K562 (cell line): ENCODE results near the gene FKBP8. TPM values are rescaled to one million over a fixed set of nuclear protein-coding genes. Genes with fewer than 3 reads are reported as not detected.
A peak's percentile ranks its signal among the peaks of the same experiment; 100 is the strongest.

ENCODE experiments used
- ETV1 ChIP-seq: fragments of 450-650 bp; conservative IDR thresholded peaks from 2 replicates; pipeline ENCODE4 v1.6.1; 2016; ENCODE audit warnings: missing genetic modification characterization, control low read depth, low read depth, missing compliant biosample characterization
- IFI16 ChIP-seq: fragments of 250-450 bp; sonication (Bioruptor Pico); IDR thresholded peaks from 2 replicates; pipeline ENCODE4 v2.1.2; 2022; ENCODE audit warnings: mild to moderate bottlenecking, inconsistent platforms
- KAT8 ChIP-seq: fragments of 450-650 bp; IDR thresholded peaks from 2 replicates; pipeline ENCODE4 v1.6.1; 2016; ENCODE audit warnings: low read depth, mild to moderate bottlenecking
- NCOA6 ChIP-seq: fragments of 450-650 bp; IDR thresholded peaks from 2 replicates; pipeline ENCODE4 v1.6.1; 2017; ENCODE audit warnings: mild to moderate bottlenecking
- RBM39 ChIP-seq: fragments of 200-400 bp; formaldehyde crosslinking; optimal IDR thresholded peaks from 2 replicates; pipeline ENCODE3; 2018; ENCODE audit warnings: low read depth, low read length
- ZNF324 ChIP-seq: fragments of 250-450 bp; sonication (Bioruptor Pico); IDR thresholded peaks from 2 replicates; pipeline ENCODE4 v1.4.0; 2020; ENCODE audit warnings: mild to moderate bottlenecking
- ZNF444 ChIP-seq: fragments of 250-450 bp; sonication (Bioruptor Pico); IDR thresholded peaks from 2 replicates; pipeline ENCODE4 v1.4.0; 2020; ENCODE audit warnings: mild to moderate bottlenecking, moderate library complexity
- polyA plus RNA-seq, 8 experiments: library from polyadenylated mRNA; depleted of rRNA in 4 of 8; stranded (reverse) in 5 of 8; unstranded in 3 of 8; fragments of >200 nt; fragmentation: Nextera tagmentation in 2 of 8; fragmentation: Illumina TruSeq in 1 of 8; extraction: Ambion mirVana in 2 of 8; extraction: Trizol in 1 of 8; gene quantifications; 2 replicates each; pipeline versions ENCODE4 v1.2.1 to v1.2.3, GENCODE V29; 2011 to 2014; ENCODE audit warnings: inconsistent platforms in 1 of 8, missing spikeins in 1 of 8
- total RNA-seq, 7 experiments: library from RNA; depleted of rRNA in 6 of 7; stranded (reverse); fragments of >200 nt in 6 of 7; fragmentation: Illumina TruSeq in 2 of 7; extraction: Trizol in 2 of 7; gene quantifications; 2 replicates each; pipeline versions ENCODE4 v1.2.1 to v1.2.3, GENCODE V29; 2011 to 2021; ENCODE audit warnings: low replicate concordance in 1 of 7
- TF ChIP-seq, protein P1 (sequence below): sonication (generic); formaldehyde crosslinking; IDR thresholded peaks from 2 replicates; pipeline ENCODE4 v1.8.1; 2023; ENCODE audit warnings: mild to moderate bottlenecking, missing genetic modification reagents
- TF ChIP-seq, protein P2 (sequence below): IDR thresholded peaks from 2 replicates; pipeline ENCODE4 v1.6.1; 2011; ENCODE audit not compliant: insufficient read length; ENCODE audit errors: extremely low read depth
- TF ChIP-seq, protein P3 (sequence below): fragments of 450-650 bp; formaldehyde crosslinking; IDR thresholded peaks from 2 replicates; pipeline ENCODE4 v1.4.0; 2022; ENCODE audit warnings: missing genetic modification characterization
- TF ChIP-seq, protein P4 (sequence below): sonication (generic); formaldehyde crosslinking; IDR thresholded peaks from 2 replicates; pipeline ENCODE4 v1.4.0; 2020; ENCODE audit warnings: mild to moderate bottlenecking, missing genetic modification reagents
- TF ChIP-seq, protein P5 (sequence below), 2 experiments: fragments of 450-650 bp in 1 of 2; IDR thresholded peaks; 2 replicates each; pipeline ENCODE4 v1.6.1; 2011 to 2017; ENCODE audit warnings: low read depth in 2 of 2, antibody characterized with exemption in 1 of 2, borderline replicate concordance in 1 of 2, low read length in 1 of 2, mild to moderate bottlenecking in 1 of 2, mixed read lengths in 1 of 2; ENCODE audit not compliant: control insufficient read depth in 1 of 2
- TF ChIP-seq, protein P6 (sequence below): conservative IDR thresholded peaks from 2 replicates; pipeline ENCODE4 v1.6.1; 2011; ENCODE audit warnings: low read depth, mild to moderate bottlenecking, low read length; ENCODE audit not compliant: control insufficient read depth
- TF ChIP-seq, protein P7 (sequence below): fragments of 450-650 bp; IDR thresholded peaks from 2 replicates; pipeline ENCODE4 v1.6.1; 2016; ENCODE audit warnings: low read depth, mild to moderate bottlenecking, moderate library complexity

FKBP8 gene
- total and polyA plus RNA-seq, 9 of the 15 experiments (the other 6 are each of a cell fraction or from before 2014, with no cell fraction given), result 0.46 to 236 (median 104) TPM

DNA sequence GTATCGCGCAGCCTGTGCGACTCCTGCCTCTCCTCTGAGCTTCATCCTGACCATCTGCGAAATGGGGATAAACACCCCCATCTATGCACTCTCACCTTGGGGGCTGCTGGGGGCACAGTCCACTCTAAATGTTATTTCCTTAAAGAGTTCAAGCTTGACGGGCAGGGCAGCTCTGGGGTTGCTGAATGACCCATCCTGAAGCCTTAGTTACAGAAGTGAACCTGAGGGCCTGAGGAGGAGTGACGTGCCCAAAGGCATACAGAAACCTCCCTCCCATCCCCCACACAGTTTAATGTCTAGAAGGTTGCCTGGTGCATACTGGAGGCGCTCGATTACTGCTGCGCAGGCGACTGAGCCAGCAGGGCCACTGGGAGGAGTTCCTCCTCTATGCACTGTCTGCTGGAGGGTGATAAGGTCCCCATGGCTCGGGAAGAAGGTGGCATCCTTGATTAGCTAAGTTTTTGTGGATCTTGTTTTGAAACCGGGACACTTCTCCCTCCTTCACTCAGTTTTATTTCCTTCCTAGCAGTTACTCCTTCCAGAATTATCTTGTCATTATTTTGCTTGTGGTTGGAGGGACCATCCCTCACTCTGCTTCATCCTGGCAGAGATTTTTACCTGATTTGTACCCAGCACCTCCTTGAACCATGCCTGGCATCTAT, 572 bp upstream of the FKBP8 start (continued):
- 0 out of 2 replicates have a peak, but pooled peaks have one; percentile 47 for TF ChIP-seq ZNF444
- TF ChIP-seq ETV1, result peak; percentile 62
- TF ChIP-seq, protein P1, sequence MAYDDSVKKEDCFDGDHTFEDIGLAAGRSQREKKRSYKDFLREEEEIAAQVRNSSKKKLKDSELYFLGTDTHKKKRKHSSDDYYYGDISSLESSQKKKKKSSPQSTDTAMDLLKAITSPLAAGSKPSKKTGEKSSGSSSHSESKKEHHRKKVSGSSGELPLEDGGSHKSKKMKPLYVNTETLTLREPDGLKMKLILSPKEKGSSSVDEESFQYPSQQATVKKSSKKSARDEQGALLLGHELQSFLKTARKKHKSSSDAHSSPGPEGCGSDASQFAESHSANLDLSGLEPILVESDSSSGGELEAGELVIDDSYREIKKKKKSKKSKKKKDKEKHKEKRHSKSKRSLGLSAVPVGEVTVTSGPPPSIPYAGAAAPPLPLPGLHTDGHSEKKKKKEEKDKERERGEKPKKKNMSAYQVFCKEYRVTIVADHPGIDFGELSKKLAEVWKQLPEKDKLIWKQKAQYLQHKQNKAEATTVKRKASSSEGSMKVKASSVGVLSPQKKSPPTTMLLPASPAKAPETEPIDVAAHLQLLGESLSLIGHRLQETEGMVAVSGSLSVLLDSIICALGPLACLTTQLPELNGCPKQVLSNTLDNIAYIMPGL (CRISPR knock-in tag), result no peak
- TF ChIP-seq, protein P2, sequence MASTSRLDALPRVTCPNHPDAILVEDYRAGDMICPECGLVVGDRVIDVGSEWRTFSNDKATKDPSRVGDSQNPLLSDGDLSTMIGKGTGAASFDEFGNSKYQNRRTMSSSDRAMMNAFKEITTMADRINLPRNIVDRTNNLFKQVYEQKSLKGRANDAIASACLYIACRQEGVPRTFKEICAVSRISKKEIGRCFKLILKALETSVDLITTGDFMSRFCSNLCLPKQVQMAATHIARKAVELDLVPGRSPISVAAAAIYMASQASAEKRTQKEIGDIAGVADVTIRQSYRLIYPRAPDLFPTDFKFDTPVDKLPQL, result peak; percentile 13
- TF ChIP-seq RBM39, result no peak
- TF ChIP-seq NCOA6, result no peak
- TF ChIP-seq, protein P3, sequence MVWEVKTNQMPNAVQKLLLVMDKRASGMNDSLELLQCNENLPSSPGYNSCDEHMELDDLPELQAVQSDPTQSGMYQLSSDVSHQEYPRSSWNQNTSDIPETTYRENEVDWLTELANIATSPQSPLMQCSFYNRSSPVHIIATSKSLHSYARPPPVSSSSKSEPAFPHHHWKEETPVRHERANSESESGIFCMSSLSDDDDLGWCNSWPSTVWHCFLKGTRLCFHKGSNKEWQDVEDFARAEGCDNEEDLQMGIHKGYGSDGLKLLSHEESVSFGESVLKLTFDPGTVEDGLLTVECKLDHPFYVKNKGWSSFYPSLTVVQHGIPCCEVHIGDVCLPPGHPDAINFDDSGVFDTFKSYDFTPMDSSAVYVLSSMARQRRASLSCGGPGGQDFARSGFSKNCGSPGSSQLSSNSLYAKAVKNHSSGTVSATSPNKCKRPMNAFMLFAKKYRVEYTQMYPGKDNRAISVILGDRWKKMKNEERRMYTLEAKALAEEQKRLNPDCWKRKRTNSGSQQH (CRISPR knock-in tag), result no peak
- TF ChIP-seq, protein P4, sequence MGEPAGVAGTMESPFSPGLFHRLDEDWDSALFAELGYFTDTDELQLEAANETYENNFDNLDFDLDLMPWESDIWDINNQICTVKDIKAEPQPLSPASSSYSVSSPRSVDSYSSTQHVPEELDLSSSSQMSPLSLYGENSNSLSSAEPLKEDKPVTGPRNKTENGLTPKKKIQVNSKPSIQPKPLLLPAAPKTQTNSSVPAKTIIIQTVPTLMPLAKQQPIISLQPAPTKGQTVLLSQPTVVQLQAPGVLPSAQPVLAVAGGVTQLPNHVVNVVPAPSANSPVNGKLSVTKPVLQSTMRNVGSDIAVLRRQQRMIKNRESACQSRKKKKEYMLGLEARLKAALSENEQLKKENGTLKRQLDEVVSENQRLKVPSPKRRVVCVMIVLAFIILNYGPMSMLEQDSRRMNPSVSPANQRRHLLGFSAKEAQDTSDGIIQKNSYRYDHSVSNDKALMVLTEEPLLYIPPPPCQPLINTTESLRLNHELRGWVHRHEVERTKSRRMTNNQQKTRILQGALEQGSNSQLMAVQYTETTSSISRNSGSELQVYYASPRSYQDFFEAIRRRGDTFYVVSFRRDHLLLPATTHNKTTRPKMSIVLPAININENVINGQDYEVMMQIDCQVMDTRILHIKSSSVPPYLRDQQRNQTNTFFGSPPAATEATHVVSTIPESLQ (CRISPR knock-in tag), result no peak
- TF ChIP-seq, protein P5, sequence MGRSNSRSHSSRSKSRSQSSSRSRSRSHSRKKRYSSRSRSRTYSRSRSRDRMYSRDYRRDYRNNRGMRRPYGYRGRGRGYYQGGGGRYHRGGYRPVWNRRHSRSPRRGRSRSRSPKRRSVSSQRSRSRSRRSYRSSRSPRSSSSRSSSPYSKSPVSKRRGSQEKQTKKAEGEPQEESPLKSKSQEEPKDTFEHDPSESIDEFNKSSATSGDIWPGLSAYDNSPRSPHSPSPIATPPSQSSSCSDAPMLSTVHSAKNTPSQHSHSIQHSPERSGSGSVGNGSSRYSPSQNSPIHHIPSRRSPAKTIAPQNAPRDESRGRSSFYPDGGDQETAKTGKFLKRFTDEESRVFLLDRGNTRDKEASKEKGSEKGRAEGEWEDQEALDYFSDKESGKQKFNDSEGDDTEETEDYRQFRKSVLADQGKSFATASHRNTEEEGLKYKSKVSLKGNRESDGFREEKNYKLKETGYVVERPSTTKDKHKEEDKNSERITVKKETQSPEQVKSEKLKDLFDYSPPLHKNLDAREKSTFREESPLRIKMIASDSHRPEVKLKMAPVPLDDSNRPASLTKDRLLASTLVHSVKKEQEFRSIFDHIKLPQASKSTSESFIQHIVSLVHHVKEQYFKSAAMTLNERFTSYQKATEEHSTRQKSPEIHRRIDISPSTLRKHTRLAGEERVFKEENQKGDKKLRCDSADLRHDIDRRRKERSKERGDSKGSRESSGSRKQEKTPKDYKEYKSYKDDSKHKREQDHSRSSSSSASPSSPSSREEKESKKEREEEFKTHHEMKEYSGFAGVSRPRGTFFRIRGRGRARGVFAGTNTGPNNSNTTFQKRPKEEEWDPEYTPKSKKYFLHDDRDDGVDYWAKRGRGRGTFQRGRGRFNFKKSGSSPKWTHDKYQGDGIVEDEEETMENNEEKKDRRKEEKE (IDR thresholded peaks at IDR 0.05; ENCODE audit: borderline replicate concordance in 1 of 2, control insufficient read depth in 1 of 2, low read depth in 2 of 2, low read length in 1 of 2), result peak in 1 of 2 experiments; percentile 91; a peak in 2 of 4 replicates
- TF ChIP-seq, protein P6, sequence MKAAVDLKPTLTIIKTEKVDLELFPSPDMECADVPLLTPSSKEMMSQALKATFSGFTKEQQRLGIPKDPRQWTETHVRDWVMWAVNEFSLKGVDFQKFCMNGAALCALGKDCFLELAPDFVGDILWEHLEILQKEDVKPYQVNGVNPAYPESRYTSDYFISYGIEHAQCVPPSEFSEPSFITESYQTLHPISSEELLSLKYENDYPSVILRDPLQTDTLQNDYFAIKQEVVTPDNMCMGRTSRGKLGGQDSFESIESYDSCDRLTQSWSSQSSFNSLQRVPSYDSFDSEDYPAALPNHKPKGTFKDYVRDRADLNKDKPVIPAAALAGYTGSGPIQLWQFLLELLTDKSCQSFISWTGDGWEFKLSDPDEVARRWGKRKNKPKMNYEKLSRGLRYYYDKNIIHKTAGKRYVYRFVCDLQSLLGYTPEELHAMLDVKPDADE, result peak; percentile 93
- no peak for TF ChIP-seq IFI16
- TF ChIP-seq, protein P7, sequence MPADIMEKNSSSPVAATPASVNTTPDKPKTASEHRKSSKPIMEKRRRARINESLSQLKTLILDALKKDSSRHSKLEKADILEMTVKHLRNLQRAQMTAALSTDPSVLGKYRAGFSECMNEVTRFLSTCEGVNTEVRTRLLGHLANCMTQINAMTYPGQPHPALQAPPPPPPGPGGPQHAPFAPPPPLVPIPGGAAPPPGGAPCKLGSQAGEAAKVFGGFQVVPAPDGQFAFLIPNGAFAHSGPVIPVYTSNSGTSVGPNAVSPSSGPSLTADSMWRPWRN, result peak; percentile 64; the same call in 1 of the 2 replicates
- no peak for TF ChIP-seq KAT8
- TF ChIP-seq ZNF324 (CRISPR knock-in tag), result no peak
